ENCODE results near the gene SRRM4.

SRRM4 gene

DNA sequence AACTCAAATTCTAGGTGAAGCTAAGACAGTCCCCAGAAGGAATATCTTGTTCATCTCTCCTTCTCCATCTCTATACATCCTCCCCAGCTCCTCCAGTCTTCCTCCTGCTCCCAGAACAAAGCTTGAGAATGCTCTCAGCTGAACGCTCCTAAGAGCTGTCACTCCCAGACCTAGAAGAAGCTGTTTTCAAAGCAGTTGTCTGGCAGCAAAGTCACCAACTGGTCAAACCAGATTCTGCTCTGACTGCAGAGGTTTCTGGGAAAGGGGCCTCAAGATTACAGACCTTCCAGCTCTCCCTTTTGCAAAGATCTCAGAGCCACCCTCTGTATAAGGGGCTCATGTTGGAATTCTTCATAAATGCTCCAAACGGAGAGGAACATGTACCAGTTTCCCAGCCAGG, 187.8 kb downstream of the SRRM4 start:
- no peak for DNase-seq

DNA sequence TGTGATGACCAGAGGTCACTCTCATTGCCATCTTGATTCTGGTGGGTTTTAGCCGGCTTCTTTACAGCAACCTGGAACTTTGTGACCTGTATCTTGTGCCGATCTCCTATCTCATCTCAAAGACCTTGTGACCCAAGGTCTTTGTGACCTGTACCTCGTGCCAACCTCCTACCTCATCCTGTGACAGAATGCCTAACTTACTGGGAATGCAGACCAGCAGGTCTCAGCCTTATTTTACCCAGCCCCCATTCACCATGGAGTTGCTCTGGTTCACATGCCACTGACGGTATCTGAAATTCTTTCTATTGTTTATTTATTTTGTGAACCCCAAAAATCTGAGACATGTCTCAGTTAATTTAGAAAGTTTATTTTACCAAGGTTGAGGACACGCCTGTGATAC, 189.9 kb downstream of the SRRM4 start:
- DNase-seq = no peak

GRCh38 chr12:119171691-119172425, 190.5 kb downstream of the SRRM4 start:
- no peak for DNase-seq

DNA sequence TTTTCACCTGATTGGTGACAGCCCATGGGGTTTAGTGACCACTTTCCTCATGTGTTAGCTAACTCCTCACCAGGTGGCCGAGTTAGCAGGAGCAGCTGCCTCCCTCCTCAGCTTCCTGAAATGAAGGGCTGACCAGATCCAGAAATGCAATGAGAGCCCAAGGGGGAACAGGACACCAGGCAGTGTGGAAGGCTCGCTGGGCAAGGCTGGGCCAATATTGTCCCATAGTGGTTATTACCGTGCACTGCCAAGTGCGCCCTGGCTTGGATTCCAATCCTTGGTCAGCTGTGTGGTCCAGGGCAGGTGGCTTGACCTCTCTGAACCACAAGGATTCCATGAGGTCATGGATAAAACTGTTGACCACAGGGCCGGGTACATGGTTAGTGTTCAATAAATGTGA, 193.7 kb downstream of the SRRM4 start:
- DNase-seq = no peak

DNA sequence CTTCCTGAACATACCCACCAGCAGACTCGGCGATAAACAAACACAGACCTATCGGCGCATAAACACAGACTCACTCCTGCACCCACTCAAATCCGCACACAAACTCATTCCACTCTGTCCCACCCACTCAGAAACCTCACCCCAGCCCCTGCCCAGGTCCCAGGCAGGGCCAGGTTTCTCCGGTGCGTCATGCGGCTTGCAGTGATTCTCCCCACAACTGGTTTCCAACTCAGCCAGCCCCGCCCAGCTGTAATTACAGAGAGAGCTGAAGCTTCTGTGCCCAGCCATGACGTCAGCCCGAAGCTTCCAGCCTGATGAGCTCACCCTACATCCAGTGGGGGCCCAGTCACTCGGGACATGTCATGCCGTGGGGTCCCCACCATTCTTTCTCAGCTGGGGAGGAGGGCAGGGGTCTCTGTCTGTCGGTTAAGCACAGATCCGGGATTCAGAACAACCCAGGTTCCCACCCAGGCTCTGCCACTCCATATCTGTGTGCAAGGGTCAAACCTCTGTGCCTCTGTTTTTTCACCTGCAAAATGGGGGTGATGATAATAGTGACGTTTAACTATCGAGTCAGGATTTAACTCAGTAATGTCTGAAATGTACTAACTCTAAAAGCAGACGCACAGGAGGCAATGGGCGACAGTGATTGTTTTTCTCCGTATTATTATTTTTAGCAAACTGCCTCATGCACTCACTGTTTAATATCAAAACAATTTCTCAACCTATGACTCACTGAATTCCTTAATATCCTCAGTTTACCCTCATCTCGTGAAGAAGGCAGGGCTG, 195.1 kb downstream of the SRRM4 start:
- no peak for DNase-seq

DNA sequence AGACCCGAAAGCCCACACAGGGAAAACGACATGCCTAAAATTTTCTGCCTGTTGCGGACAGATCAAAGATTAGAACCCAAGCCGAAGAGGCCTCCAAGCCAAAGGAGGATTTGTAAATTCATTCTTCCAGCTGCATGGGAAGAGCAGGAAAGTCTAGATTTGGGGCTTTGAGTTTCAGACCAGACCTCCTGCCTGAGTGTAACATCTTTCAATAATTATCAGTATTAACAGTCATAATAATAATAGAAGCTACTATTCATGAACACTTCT, 195.7 kb downstream of the SRRM4 start:
- DNase-seq = no peak

GRCh38 chr12:119177724-119178380, 196.5 kb downstream of the SRRM4 start:
- no peak for DNase-seq

- no peak for DNase-seq
Measured at GRCh38 chr12:119178544-119179334, 197.4 kb downstream of the SRRM4 start, which contains the start of gene HSPB8. Gene HSPB8 (plus strand): TSS chr12:119178931. CDS start chr12:119179313, 382 bp downstream.

GRCh38 chr12:119179335-119180021, 198.1 kb downstream of the SRRM4 start:
- DNase-seq = no peak

DNA sequence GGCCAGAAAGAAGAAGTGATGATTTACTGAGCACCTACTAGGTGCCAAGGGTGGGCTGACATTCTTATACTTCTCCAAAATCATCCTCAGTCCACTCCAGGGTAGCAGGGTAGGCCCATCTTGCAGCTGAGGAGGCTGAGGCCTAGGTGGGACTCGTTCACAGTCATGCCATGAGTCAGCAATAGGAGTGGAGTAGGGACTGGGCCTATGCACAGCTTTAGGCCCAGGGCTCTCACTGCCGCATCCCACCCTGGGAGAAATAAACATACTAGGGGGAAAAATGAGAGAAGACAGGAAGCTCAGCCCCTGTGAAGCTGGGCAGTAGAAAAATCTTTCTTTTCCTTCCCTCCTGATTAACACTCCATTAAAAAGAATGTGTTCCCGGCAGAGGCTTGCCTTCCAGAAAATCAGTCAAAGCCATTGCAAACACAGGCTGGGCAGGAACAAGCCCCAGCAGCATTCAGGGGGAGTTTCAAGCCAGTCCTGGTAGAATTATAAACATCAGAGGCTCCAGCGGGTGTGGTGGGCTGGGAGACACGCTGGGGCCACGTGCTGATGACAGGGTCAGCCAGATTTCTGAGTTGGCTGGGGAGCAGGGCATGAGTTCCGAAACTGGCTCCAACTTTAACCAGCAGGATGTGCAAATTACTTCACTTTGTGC, 199.2 kb downstream of the SRRM4 start:
- no peak for DNase-seq

DNA sequence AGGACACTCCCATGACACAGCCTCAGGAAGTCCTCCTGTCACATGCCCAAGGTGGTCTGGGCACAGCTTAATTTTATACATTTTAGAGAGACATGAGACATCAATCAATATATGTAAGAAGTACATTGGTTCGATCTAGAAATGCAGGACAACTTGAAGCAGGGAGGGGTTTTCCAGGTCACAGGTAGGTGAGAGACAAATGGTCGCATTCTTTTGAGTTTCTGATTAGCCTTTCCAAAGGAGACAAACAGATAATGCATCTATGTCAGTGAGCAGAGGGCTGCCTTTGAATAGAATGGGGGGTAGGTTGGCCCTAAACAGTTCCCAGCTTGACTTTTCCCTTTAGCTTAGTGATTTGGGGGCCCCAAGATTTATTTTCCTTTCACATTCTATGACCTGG, 199.9 kb downstream of the SRRM4 start:
- no peak for DNase-seq

DNA sequence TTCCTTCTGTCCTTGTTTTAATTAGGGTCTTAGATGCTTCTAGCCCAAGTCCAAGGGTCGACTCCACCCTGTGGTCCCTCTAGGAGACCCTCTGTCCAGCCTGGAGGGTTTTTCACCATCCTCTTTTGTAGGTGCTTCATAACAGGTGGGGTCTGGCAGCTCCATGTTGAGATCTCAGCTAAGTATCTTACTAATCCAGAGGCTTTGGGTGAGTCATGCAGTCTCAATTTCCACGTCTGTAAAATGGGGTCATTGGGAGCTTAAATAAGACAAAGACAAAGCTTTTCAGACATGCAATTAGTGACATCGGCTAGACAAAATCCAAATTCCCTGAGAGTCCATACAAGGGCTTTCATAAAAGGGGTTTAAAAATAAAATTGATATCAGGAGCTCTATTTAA, 200.6 kb downstream of the SRRM4 start:
- no peak for DNase-seq

- DNase-seq = no peak
Measured at GRCh38 chr12:119182701-119183493, 201.6 kb downstream of the SRRM4 start.

- DNase-seq = no peak
Measured at GRCh38 chr12:119183942-119184695, 202.8 kb downstream of the SRRM4 start.

DNA sequence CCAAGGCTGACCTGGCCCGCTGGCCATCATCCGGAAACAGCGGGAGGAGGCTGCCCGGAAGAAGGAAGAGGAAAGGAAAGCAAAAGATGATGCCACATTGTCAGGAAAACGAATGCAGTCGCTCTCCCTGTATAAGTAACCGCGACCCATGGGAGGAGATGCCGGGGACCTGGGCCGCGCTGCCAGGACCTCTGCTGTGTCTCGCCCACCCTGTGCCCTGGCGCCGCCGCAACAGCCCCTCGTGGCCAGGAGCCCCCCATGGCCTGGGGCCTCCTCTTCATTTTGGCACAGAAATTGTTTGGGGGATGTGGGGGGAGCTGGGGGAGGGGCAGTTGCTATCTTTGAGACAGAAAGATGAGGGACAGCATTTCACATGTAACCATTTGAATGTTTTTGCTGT, 213.9 kb downstream of the SRRM4 start:
- no peak for DNase-seq

GRCh38 chr12:119198440-119198839, 217.1 kb downstream of the SRRM4 start:
- no peak for DNase-seq

GRCh38 chr12:119200601-119201000, 219.3 kb downstream of the SRRM4 start:
- no peak for DNase-seq

- DNase-seq = no peak
Measured at GRCh38 chr12:119201789-119202543, 220.6 kb downstream of the SRRM4 start.

DNA sequence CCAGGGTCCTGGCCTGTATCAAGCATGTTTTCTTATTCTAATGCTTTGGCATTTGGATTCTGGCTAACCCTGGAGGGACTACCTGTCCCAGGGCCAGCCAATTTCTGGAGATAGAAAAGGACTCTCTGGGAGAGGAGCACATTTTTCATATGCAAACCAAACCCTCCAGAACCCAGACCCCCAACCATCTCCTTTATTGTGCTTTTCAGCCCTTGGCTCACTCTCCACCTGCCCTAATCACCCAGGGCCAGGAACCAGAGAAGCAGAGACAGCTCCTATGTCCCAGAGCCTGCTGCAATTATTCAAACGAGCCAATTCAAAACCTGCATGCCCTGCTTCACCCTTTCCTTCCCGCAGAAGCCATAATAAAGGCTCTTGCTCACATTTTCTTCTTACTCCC, 221.2 kb downstream of the SRRM4 start:
- no peak for DNase-seq

Measured in inflammatory macrophage (primary cell).